ENCODE results near the gene PIK3R4. TPM values are rescaled to one million over a fixed set of nuclear protein-coding genes. Genes with fewer than 3 reads are reported as not detected.

The PIK3R4 gene
- total RNA-seq, 6 experiments from 2014 or later: 21.3 to 28.3 (median 22.9) TPM

DNA sequence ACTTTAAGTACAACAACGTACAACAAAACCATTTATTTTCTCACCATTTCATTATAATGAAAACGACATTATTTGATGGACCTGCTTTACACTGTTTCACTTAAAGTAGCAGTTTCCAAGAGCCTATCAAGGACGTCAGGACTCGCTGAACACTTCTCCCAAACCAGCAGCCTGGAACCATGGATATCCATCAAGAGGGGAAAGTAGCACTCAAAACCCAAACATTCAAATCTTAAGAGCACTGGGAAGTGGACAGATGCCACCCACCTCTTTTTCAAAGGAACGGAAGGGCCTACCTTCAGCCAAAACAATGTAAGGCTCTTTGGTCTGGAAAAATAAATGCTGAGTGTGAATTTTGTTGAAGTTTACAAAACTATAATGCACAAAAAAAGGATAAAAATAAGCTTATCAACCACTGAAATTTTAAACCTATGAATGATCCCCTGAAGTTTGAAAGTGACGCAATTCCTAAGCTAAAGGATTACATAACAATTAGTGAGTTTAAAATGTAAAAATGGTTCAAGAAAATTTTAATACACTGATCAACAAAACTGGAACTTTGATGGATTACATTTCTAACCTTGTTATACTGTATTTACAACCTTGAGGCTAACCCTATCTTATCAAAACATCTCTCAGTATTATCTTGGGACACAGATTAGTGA lies 4.6 kb downstream of the PIK3R4 start:
- TF ChIP-seq, protein P1, sequence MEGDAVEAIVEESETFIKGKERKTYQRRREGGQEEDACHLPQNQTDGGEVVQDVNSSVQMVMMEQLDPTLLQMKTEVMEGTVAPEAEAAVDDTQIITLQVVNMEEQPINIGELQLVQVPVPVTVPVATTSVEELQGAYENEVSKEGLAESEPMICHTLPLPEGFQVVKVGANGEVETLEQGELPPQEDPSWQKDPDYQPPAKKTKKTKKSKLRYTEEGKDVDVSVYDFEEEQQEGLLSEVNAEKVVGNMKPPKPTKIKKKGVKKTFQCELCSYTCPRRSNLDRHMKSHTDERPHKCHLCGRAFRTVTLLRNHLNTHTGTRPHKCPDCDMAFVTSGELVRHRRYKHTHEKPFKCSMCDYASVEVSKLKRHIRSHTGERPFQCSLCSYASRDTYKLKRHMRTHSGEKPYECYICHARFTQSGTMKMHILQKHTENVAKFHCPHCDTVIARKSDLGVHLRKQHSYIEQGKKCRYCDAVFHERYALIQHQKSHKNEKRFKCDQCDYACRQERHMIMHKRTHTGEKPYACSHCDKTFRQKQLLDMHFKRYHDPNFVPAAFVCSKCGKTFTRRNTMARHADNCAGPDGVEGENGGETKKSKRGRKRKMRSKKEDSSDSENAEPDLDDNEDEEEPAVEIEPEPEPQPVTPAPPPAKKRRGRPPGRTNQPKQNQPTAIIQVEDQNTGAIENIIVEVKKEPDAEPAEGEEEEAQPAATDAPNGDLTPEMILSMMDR (IDR thresholded peaks at IDR 0.05): no peak
- no peaks in the 10 kb centered on the region for H3K9me3 Mint-ChIP-seq
- H3K27ac Mint-ChIP-seq: no peak overlapping the region
- H3K27me3 Mint-ChIP-seq (ENCODE audit: insufficient read depth): no peaks in the 10 kb centered on the region
- peaks cover 45% of the 10 kb centered on the region for H3K4me1 Mint-ChIP-seq (ENCODE audit: low read depth)
- no peak overlapping the region for H3K4me3 Mint-ChIP-seq
- no peak for DNase-seq
- peaks cover 22% of the 10 kb centered on the region for H3K36me3 Mint-ChIP-seq (ENCODE audit: low read depth)

DNA sequence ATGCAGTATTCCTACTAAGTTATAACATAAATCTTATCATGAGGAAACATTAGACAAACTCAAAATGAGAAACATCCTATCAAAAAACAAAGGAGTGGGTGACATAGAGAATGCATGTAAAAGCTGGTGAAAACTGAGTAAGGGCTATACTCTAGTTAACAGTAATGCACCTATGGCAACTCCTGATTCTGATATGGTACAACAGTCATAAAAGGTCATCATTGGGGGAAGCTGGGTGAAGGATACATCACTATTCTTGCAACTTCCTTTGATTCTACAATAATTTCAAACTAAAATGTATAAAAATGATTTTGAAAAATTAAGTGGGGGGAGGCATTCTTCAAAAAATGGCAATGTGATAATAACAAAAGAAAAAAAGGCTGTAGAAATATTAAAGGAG lies 6.8 kb downstream of the PIK3R4 start:
- DNase-seq: no peak
- Mint-ChIP-seq H3K9me3 (no peaks in the 10 kb centered on the region), H3K27ac (no peak overlapping the region), H3K36me3 (ENCODE audit: low read depth) (peaks cover 30% of the 10 kb centered on the region), H3K27me3 (ENCODE audit: insufficient read depth) (no peaks in the 10 kb centered on the region), H3K4me3 (no peak overlapping the region), H3K4me1 (ENCODE audit: low read depth) (peaks cover 41% of the 10 kb centered on the region)
- TF ChIP-seq, protein P1 (IDR thresholded peaks at IDR 0.05): no peak

DNA sequence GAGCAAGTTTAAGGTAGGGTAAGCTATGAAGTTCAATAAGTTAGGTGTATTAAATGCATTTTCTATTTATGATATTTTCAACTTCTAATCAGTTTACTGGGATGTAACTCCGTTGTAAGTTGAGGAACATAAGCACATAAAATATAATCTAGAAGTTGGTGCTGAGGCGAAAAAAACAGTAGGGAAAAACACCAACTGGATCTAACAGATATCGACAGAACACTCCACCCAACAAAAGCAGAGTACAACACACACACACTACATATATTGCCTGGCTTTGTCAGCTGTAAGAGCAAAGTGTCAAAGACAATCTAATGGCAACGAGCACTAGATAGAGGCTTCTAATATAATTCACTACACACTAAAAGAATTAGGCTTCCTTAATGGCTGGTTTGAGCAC lies 8.4 kb downstream of the PIK3R4 start:
- TF ChIP-seq, protein P1 (IDR thresholded peaks at IDR 0.05): no peak
- Mint-ChIP-seq H3K4me3 (no peak overlapping the region), H3K4me1 (ENCODE audit: low read depth) (peaks cover 25% of the 10 kb centered on the region), H3K27ac (no peak overlapping the region), H3K27me3 (ENCODE audit: insufficient read depth) (no peaks in the 10 kb centered on the region), H3K9me3 (no peaks in the 10 kb centered on the region), H3K36me3 (ENCODE audit: low read depth) (peaks cover 25% of the 10 kb centered on the region)
- no peak for DNase-seq

DNA sequence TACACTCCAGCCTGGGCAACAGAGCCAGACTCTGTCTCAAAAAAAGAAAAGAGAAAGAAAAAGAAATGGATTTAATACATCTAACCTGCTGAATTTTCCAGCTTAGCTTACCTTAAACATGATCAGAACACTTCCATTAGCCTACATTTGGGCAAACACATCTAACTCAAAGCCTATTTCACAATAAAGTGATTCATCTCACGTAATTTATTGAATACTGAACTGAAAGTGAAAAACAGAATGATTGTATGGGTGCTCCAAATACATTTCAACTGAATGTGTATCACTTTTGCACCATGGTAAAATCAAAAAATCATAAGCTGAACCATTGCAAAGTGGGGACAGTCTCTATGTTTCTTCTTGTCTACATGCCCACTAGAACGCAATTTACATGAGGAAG lies 9.0 kb downstream of the PIK3R4 start:
- no peak overlapping the region for H3K27ac Mint-ChIP-seq
- no peaks in the 10 kb centered on the region for H3K9me3 Mint-ChIP-seq
- no peak for DNase-seq
- H3K27me3 Mint-ChIP-seq (ENCODE audit: insufficient read depth): no peaks in the 10 kb centered on the region
- H3K4me1 Mint-ChIP-seq (ENCODE audit: low read depth): peaks cover 18% of the 10 kb centered on the region
- H3K36me3 Mint-ChIP-seq (ENCODE audit: low read depth): peaks cover 25% of the 10 kb centered on the region
- H3K4me3 Mint-ChIP-seq: no peak overlapping the region
- TF ChIP-seq, protein P1 (IDR thresholded peaks at IDR 0.05): no peak

DNA sequence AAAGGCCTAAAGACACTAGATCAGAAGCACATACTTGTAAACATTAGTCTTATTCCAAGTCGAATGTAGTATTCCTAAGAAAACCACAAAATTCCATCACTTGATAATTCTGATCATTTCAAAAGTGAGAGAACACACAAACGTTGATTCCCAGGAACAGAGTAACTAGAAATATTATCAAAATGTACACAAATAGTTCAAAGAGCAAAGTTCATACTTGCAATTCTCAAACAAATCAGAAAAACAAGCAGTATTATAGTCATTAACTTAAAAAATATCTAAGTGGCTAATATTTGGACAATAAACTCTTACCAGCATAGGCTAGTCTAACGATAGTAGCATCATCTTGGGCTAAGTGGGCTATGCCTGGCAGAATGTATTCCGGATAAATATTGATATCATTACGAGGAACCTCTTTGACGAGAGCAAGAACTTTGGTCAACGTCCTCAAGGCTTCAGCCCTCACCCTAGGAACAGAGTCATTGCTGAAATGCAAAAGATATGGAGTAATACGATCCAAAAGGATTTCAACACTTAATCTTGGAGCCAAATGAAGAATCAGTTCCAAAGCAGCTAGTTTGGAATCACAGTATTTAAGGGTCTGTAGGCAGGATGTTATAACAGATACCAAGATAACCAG lies 13.3 kb downstream of the PIK3R4 start:
- Mint-ChIP-seq H3K36me3 (ENCODE audit: low read depth) (peaks cover 9% of the 10 kb centered on the region), H3K9me3 (no peaks in the 10 kb centered on the region), H3K27me3 (ENCODE audit: insufficient read depth) (no peaks in the 10 kb centered on the region), H3K4me3 (no peak overlapping the region), H3K27ac (no peak overlapping the region), H3K4me1 (ENCODE audit: low read depth) (peaks cover 7% of the 10 kb centered on the region; the same call in 1 of the 2 replicates)
- TF ChIP-seq, protein P1 (IDR thresholded peaks at IDR 0.05): no peak
- no peak for DNase-seq

All from HFFc6 (cell line).